DOHH2 (cell line): Measurements from ENCODE around the gene RAMP3.

Experiments used
- CTCF ChIP-seq: fragments of 200-600 bp; sonication (generic); IDR thresholded peaks from one replicate; pipeline ENCODE4 v1.5.1; 2014; ENCODE audit warnings: antibody characterized with exemption, mild to moderate bottlenecking, low read depth, low read length; ENCODE audit not compliant: poor library complexity, severe bottlenecking
- EZH2phosphoT487 ChIP-seq: fragments of 200-600 bp; sonication (generic); IDR thresholded peaks from 2 replicates; pipeline ENCODE4 v1.6.1; 2017; ENCODE audit warnings: borderline replicate concordance, mild to moderate bottlenecking, antibody characterized with exemption, low read length, moderate library complexity, mixed read lengths

- TF ChIP-seq CTCF (no peak), EZH2phosphoT487 (no peak)
These were observed 31.4 kb upstream of the RAMP3 start for GRCh38 chr7:45126201-45126600.
